Ishikawa (cell line): ENCODE data around the gene MNT.

Experiments
- CEBPB ChIP-seq: IDR thresholded peaks from 2 replicates; pipeline ENCODE4 v1.6.1; 2012
- EGR1 ChIP-seq: IDR thresholded peaks from 2 replicates; pipeline ENCODE4 v1.6.1; 2012
- TAF1 ChIP-seq: IDR thresholded peaks from 2 replicates; pipeline ENCODE4 v1.6.1; 2012; ENCODE audit warnings: low read depth, mild to moderate bottlenecking

DNA sequence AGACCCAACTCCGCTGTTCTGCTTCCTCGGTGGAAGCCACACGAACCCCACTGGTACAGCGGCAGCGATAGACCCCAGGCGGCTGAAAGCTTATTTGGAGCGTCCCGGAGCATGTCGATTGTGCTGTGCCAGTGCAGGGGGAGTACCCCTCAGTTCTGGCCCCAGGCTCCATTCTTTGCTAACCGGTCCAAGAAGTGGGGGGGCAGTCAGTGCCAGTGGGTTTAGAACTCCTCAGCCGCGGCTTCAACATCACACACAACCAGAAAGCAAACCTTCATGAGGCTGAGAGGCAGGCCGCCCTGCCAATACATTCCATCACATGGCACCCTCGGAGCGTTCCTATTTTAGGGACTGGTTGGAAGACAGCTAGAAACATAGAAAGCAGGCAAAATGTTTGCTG is 1.7 kb upstream of the MNT start:
- TF ChIP-seq CEBPB (no peak), EGR1 (no peak), TAF1 (no peak)
